K562 (cell line): ENCODE measurements around the gene ATP6V0C. TPM values are rescaled to one million over a fixed set of nuclear protein-coding genes. Genes with fewer than 3 reads are reported as not detected.

Source experiments
- ATAC-seq: fragments of 200-7000 bp; cut with Tn5 transposase; 3 replicates; pipeline ENCODE4 v1.9.1; 2020; ENCODE audit warnings: moderate library complexity
- BruUV-seq: library from RNA; stranded (reverse); fragments of 400-500 nt; replicated peaks from 2 replicates; lab custom pipeline; 2021; lab: Mats Ljungman, UMichigan
- CTCF ChIA-PET: fragments of 300-600 bp; formaldehyde crosslinking; extraction: SDS; loops from one replicate; lab custom pipeline; 2021; ENCODE audit warnings: low intra/inter-chr PET ratio; lab: Yijun Ruan, JAX
- POLR2A ChIA-PET: fragments of 300-600, 350-650 bp; sonication (Branson Sonifier 250); formaldehyde crosslinking; extraction: SDS; loops from one replicate; lab custom pipeline; 2021; ENCODE audit warnings: antibody characterized with exemption, inconsistent platforms; lab: Yijun Ruan, JAX
- DNase-seq, 4 experiments: peaks; one replicate each; pipeline versions ENCODE4 v3.0.0 to v3.0.0-alpha.2; 2011 to 2018; ENCODE audit warnings: low spot score in 3 of 4, mixed read lengths in 3 of 4; ENCODE audit errors: extremely low read depth in 1 of 4
- FAIRE-seq: peaks from 2 replicates; lab custom pipeline; 2011; peaks lifted over from hg19 to GRCh38; lab: Jason Lieb, UNC
- H2AFZ ChIP-seq: 2 replicates; pipeline ENCODE4 v1.6.0; 2011; ENCODE audit warnings: low read depth, low read length, control low read depth, inconsistent platforms
- H3K27ac ChIP-seq: fragments of 200-600 bp; 3 replicates; pipeline ENCODE4 v1.8.0; 2011; ENCODE audit warnings: low read depth, mild to moderate bottlenecking, control low read depth, inconsistent platforms, low read length, moderate library complexity, mixed read lengths; ENCODE audit errors: extremely low read depth
- H3K27me3 ChIP-seq, 2 experiments: fragments of 300-600 bp in 1 of 2; 2 replicates in 1 of 2; 3 replicates in 1 of 2; pipeline versions ENCODE4 v1.6.0 to v1.8.0; 2011; ENCODE audit warnings: inconsistent platforms in 2 of 2, low read length in 2 of 2, mild to moderate bottlenecking in 1 of 2, mixed read lengths in 1 of 2, moderate library complexity in 1 of 2; ENCODE audit not compliant: control insufficient read depth in 2 of 2, insufficient read depth in 2 of 2
- H3K36me3 ChIP-seq: fragments of 300-600 bp; 3 replicates; pipeline ENCODE4 v1.8.0; 2011; ENCODE audit warnings: mild to moderate bottlenecking, low read length, inconsistent platforms; ENCODE audit not compliant: control insufficient read depth, insufficient read depth
- H3K4me1 ChIP-seq, 2 experiments: fragments of 200-600 bp in 1 of 2; replicated peaks in 1 of 2; 2 replicates in 1 of 2; 3 replicates in 1 of 2; pipeline versions ENCODE4 v1.5.1 to v1.8.0; 2011; ENCODE audit warnings: inconsistent platforms in 2 of 2, low read length in 2 of 2, mild to moderate bottlenecking in 1 of 2, mixed read lengths in 1 of 2, moderate library complexity in 1 of 2; ENCODE audit not compliant: control insufficient read depth in 2 of 2, insufficient read depth in 2 of 2
- H3K4me2 ChIP-seq: 2 replicates; pipeline ENCODE4 v1.6.1; 2011; ENCODE audit warnings: low read length, control low read depth, inconsistent platforms, mixed read lengths; ENCODE audit not compliant: insufficient read depth
- H3K4me3 ChIP-seq: fragments of 200-600 bp; sonication (generic), shearing (Covaris generic); 2 replicates; pipeline ENCODE4 v1.5.1; 2016; ENCODE audit warnings: control low read depth, inconsistent platforms
- H3K79me2 ChIP-seq: fragments of 200-600 bp; 3 replicates; pipeline ENCODE4 v1.8.0; 2011; ENCODE audit warnings: low read length, inconsistent platforms; ENCODE audit not compliant: control insufficient read depth, insufficient read depth
- H3K9ac ChIP-seq, 2 experiments: 2 replicates each; pipeline versions ENCODE4 v1.6.0 to v1.6.1; 2011; ENCODE audit warnings: low read depth in 2 of 2, low read length in 2 of 2, control low read depth in 1 of 2, inconsistent platforms in 1 of 2, mild to moderate bottlenecking in 1 of 2, mixed read lengths in 1 of 2; ENCODE audit not compliant: insufficient read depth in 1 of 2
- H3K9me1 ChIP-seq: one replicate; pipeline ENCODE4 v1.6.0; 2011; ENCODE audit warnings: inconsistent platforms, mild to moderate bottlenecking, low read length, moderate library complexity; ENCODE audit not compliant: control insufficient read depth, insufficient read depth
- H3K9me3 ChIP-seq: replicated peaks from 2 replicates; pipeline ENCODE4 v1.5.1; 2011; ENCODE audit warnings: low read depth, low read length, inconsistent platforms; ENCODE audit not compliant: control insufficient read depth, insufficient read depth
- H4K20me1 ChIP-seq: replicated peaks from 2 replicates; pipeline ENCODE4 v1.6.1; 2011; ENCODE audit warnings: low read length, inconsistent platforms, mixed read lengths; ENCODE audit not compliant: control insufficient read depth, insufficient read depth
- ARID1B ChIP-seq: fragments of 450-650 bp; IDR thresholded peaks from 2 replicates; pipeline ENCODE4 v1.6.1; 2016; ENCODE audit warnings: antibody characterized with exemption, mild to moderate bottlenecking, inconsistent platforms
- ETS1 ChIP-seq: conservative IDR thresholded peaks from 2 replicates; pipeline ENCODE4 v1.6.1; 2011; ENCODE audit warnings: low read depth, mild to moderate bottlenecking, low read length; ENCODE audit not compliant: control insufficient read depth
- HDAC1 ChIP-seq, 2 experiments: fragments of 450-650 bp; IDR thresholded peaks; 2 replicates each; pipeline ENCODE4 v1.6.1; 2016 to 2017; ENCODE audit warnings: inconsistent platforms in 1 of 2, mild to moderate bottlenecking in 1 of 2, moderate library complexity in 1 of 2
- HNRNPK ChIP-seq: fragments of 200-400 bp; formaldehyde crosslinking; IDR thresholded peaks from one replicate; pipeline ENCODE4 v1.6.1; 2018; ENCODE audit warnings: mild to moderate bottlenecking, low read depth, low read length; ENCODE audit not compliant: poor library complexity, severe bottlenecking
- MEIS2 ChIP-seq: fragments of 450-650 bp; IDR thresholded peaks from 2 replicates; pipeline ENCODE4 v1.6.1; 2014; ENCODE audit warnings: mild to moderate bottlenecking; ENCODE audit not compliant: partially characterized antibody
- POU5F1 ChIP-seq: fragments of 150-350 bp; IDR thresholded peaks from 2 replicates; pipeline ENCODE4 v1.6.1; 2014; ENCODE audit warnings: borderline replicate concordance, low read length, low read depth, mild to moderate bottlenecking; ENCODE audit not compliant: partially characterized antibody
- RAD21 ChIP-seq, 2 experiments: fragments of 250-450 bp in 1 of 2; fragments of 450-650 bp in 1 of 2; sonication (Bioruptor Pico) in 1 of 2; formaldehyde crosslinking in 1 of 2; IDR thresholded peaks in 1 of 2; conservative IDR thresholded peaks in 1 of 2; 2 replicates each; pipeline versions ENCODE4 v1.4.0 to v1.8.0; 2020 to 2022; ENCODE audit warnings: mild to moderate bottlenecking in 2 of 2, moderate library complexity in 1 of 2
- RBM15 ChIP-seq: fragments of 200-400 bp; formaldehyde crosslinking; IDR thresholded peaks from 2 replicates; pipeline ENCODE4 v1.6.1; 2018; ENCODE audit warnings: mild to moderate bottlenecking, low read length, moderate library complexity; ENCODE audit not compliant: insufficient read depth
- TSHZ1 ChIP-seq: fragments of 250-450 bp; sonication (Bioruptor Pico); IDR thresholded peaks from 2 replicates; pipeline ENCODE4 v1.4.0; 2020; ENCODE audit warnings: mild to moderate bottlenecking, moderate library complexity
- ZBTB33 ChIP-seq: sonication (generic); formaldehyde crosslinking; IDR thresholded peaks from 2 replicates; pipeline ENCODE4 v1.8.1; 2023; ENCODE audit warnings: mild to moderate bottlenecking, missing genetic modification reagents
- ZFP1 ChIP-seq: fragments of 450-650 bp; formaldehyde crosslinking; IDR thresholded peaks from 2 replicates; pipeline ENCODE4 v1.4.0; 2020; ENCODE audit warnings: mild to moderate bottlenecking, mixed read lengths
- ZFX ChIP-seq: sonication (generic); formaldehyde crosslinking; IDR thresholded peaks from 2 replicates; pipeline ENCODE4 v1.8.0; 2022; ENCODE audit warnings: mild to moderate bottlenecking, missing genetic modification reagents, moderate library complexity
- ZNF197 ChIP-seq: fragments of 200-800 bp; sonication (Bioruptor generic); IDR thresholded peaks from 2 replicates; pipeline ENCODE4 v1.6.1; 2016; ENCODE audit warnings: low read depth, missing genetic modification characterization, missing compliant biosample characterization
- WGBS: fragments of 100-300 bp; shearing (Covaris generic); methylation state at CpG from one replicate; pipeline ENCODE4 v1.1.6; 2016; ENCODE audit warnings: low coverage, mixed read lengths; ENCODE audit not compliant: insufficient coverage; ENCODE audit errors: missing lambda C conversion rate; 5-methylcytosine and 5-hydroxymethylcytosine counted together
- in situ Hi-C: fragments of 300-500 bp; cut with MboI; formaldehyde crosslinking; loops from 4 replicates; pipeline ENCODE4 v1.15.0; 2018; ENCODE audit warnings: inconsistent platforms, mixed read lengths
- intact Hi-C: fragments of 100-400 bp; cut with micrococcal nuclease; formaldehyde crosslinking; loops from 2 replicates; pipeline ENCODE4 v1.14.2; 2022
- polyA plus RNA-seq, 8 experiments: library from polyadenylated mRNA; depleted of rRNA in 4 of 8; stranded (reverse) in 5 of 8; unstranded in 3 of 8; fragments of >200 nt; fragmentation: Nextera tagmentation in 2 of 8; fragmentation: Illumina TruSeq in 1 of 8; extraction: Ambion mirVana in 2 of 8; extraction: Trizol in 1 of 8; gene quantifications; 2 replicates each; pipeline versions ENCODE4 v1.2.1 to v1.2.3, GENCODE V29; 2011 to 2014; ENCODE audit warnings: inconsistent platforms in 1 of 8, missing spikeins in 1 of 8
- total RNA-seq, 7 experiments: library from RNA; depleted of rRNA in 6 of 7; stranded (reverse); fragments of >200 nt in 6 of 7; fragmentation: Illumina TruSeq in 2 of 7; extraction: Trizol in 2 of 7; gene quantifications; 2 replicates each; pipeline versions ENCODE4 v1.2.1 to v1.2.3, GENCODE V29; 2011 to 2021; ENCODE audit warnings: low replicate concordance in 1 of 7

ATP6V0C gene
- total and polyA plus RNA-seq, 9 of the 15 experiments (the other 6 are each of a cell fraction or from before 2014, with no cell fraction given) = 2.9 to 228 (median 22.7) TPM

- peak overlapping the region; percentile 48 for H3K27ac ChIP-seq
- H3K9me1 ChIP-seq = peaks cover 3% of the 10 kb centered on the region
- H2AFZ ChIP-seq = peak overlapping the region; percentile 94
- WGBS = 5% methylated on average over 32 of the region's 37 CpGs
- in situ Hi-C loops (no loop called here), intact Hi-C loops (no loop called here)
- no peaks in the 10 kb centered on the region for H3K9me3 ChIP-seq
- ATAC-seq (peak; percentile 39), FAIRE-seq (peak; percentile 67), DNase-seq (peak; percentile 54 to 63 (median 56))
- peaks cover 34% of the 10 kb centered on the region; the same call in 2 of the 3 replicates for H3K36me3 ChIP-seq
- no peaks in the 10 kb centered on the region for H3K79me2 ChIP-seq
- H3K4me2 ChIP-seq = peak overlapping the region; percentile 79
- peak overlapping the region; percentile 51 for H3K4me3 ChIP-seq
- H3K4me1 ChIP-seq = peaks cover 15 to 68% of the 10 kb centered on the region in 2 experiments; a peak in 4 of 5 replicates
- H3K27me3 ChIP-seq = no peaks in the 10 kb centered on the region
- no TSS peak for BruUV-seq
- H4K20me1 ChIP-seq = no peaks in the 10 kb centered on the region
- ChIA-PET CTCF (no interaction called here), POLR2A (interaction anchor here (0.6 to 3.8 kb wide), 5 partner anchors 11 to 56 kb away, joined by 3 to 45 read pairs (median 3); partner anchors contain the start of gene AMDHD2)
- H3K9ac ChIP-seq = peak overlapping the region; percentile 75 to 93
- TF ChIP-seq POU5F1 = no peak
- no peak for TF ChIP-seq RAD21 (CRISPR knock-in tag; conservative IDR thresholded peaks at IDR 0.05 in 1 of 2, IDR thresholded peaks at IDR 0.05 in 1 of 2)
- peak in 1 of 2 experiments; percentile 12; a peak in 1 of 4 replicates for TF ChIP-seq HDAC1 (IDR thresholded peaks at IDR 0.05)
- no peak for TF ChIP-seq ZFP1 (CRISPR knock-in tag)
- TF ChIP-seq ZFX = peak; percentile 52
- no peak for TF ChIP-seq MEIS2
- no peak for TF ChIP-seq HNRNPK
- no peak for TF ChIP-seq RBM15
- no peak for TF ChIP-seq ZBTB33 (CRISPR knock-in tag)
- no peak for TF ChIP-seq ETS1
- no peak for TF ChIP-seq TSHZ1 (CRISPR knock-in tag)
- TF ChIP-seq ARID1B = no peak
- TF ChIP-seq ZNF197 (CRISPR knock-in tag) = no peak
Measured at GRCh38 chr16:2532494-2533141, 18.9 kb downstream of the ATP6V0C start.
